Stimulated activated CD4-positive, alpha-beta T cell treated with anti-CD3 and anti-CD28 coated beads, Interleukin-4, amount 100 ng/mL, for 24 hours (primary cell): ENCODE measurements around the gene DPP4.

Source experiments
- DNase-seq: peaks from one replicate; pipeline ENCODE4 v3.0.0-alpha.2; 2020

The DPP4 gene

GRCh38 chr2:162073888-162074631, at the start of gene DPP4:
TSS of gene DPP4 (minus strand) at chr2:162074215. CDS start at chr2:162073981, 234 bp downstream.
- peak; percentile 54 for DNase-seq

GRCh38 chr2:162118166-162119031, 44.4 kb upstream of the DPP4 start:
- DNase-seq = no peak

- no peak for DNase-seq
These were observed 42.3 kb upstream of the DPP4 start for GRCh38 chr2:162116352-162116751.

- no peak for DNase-seq
These were observed 41.1 kb upstream of the DPP4 start for GRCh38 chr2:162115076-162115475.

GRCh38 chr2:162114271-162114670, 40.3 kb upstream of the DPP4 start:
- no peak for DNase-seq

GRCh38 chr2:162113776-162114168, 39.8 kb upstream of the DPP4 start:
- no peak for DNase-seq

- no peak for DNase-seq
These were observed 39.2 kb upstream of the DPP4 start for GRCh38 chr2:162113088-162113775.

- no peak for DNase-seq
These were observed 38.2 kb upstream of the DPP4 start for GRCh38 chr2:162111958-162112850.

GRCh38 chr2:162107361-162107901, 33.4 kb upstream of the DPP4 start:
- DNase-seq = no peak

GRCh38 chr2:162106746-162107145, 32.7 kb upstream of the DPP4 start:
- DNase-seq = no peak

GRCh38 chr2:162106146-162106551, 32.1 kb upstream of the DPP4 start:
- DNase-seq = no peak

GRCh38 chr2:162103443-162104009, 29.5 kb upstream of the DPP4 start:
- DNase-seq = no peak

- DNase-seq = no peak
These were observed 26.6 kb upstream of the DPP4 start for GRCh38 chr2:162100579-162100978.

- DNase-seq = no peak
These were observed 25.8 kb upstream of the DPP4 start for GRCh38 chr2:162099836-162100235.

- DNase-seq = no peak
These were observed 18.9 kb upstream of the DPP4 start for GRCh38 chr2:162092658-162093556.

GRCh38 chr2:162092008-162092390, 18.0 kb upstream of the DPP4 start:
- DNase-seq = no peak

- no peak for DNase-seq
These were observed 17.5 kb upstream of the DPP4 start for GRCh38 chr2:162091325-162092007.

- DNase-seq = no peak
These were observed 16.1 kb upstream of the DPP4 start for GRCh38 chr2:162090109-162090508.

- no peak for DNase-seq
These were observed 12.9 kb upstream of the DPP4 start for GRCh38 chr2:162086904-162087303.
